Kidney (tissue), 14 donors: Measurements from ENCODE around the gene NFYA. TPM values are rescaled to one million over a fixed set of nuclear protein-coding genes. Genes with fewer than 3 reads are reported as not detected.

Source experiments
- DNase-seq, 5 donors: peaks; one replicate each; pipeline ENCODE4 v3.0.0-alpha.2; 2013 to 2020
- FAIRE-seq: peaks from 2 replicates; lab custom pipeline; 2012; peaks lifted over from hg19 to GRCh38; lab: Jason Lieb, UNC
- H3K27ac ChIP-seq, 2 donors: one replicate each; pipeline ENCODE4 v1.7.0; 2013; ENCODE audit warnings: low read depth in 2 of 2, low read length in 2 of 2, inconsistent platforms in 1 of 2
- H3K27me3 ChIP-seq: one replicate; pipeline ENCODE4 v1.7.1; 2013; ENCODE audit warnings: low read length, inconsistent platforms; ENCODE audit not compliant: control insufficient read depth, insufficient read depth
- H3K36me3 ChIP-seq, 3 donors: one replicate each; pipeline versions ENCODE4 v1.7.0 to v1.7.1; 2013; ENCODE audit warnings: low read length in 3 of 3, control low read depth in 1 of 3, inconsistent platforms in 1 of 3; ENCODE audit not compliant: insufficient read depth in 3 of 3, control insufficient read depth in 2 of 3
- H3K4me1 ChIP-seq, 3 donors: one replicate each; pipeline versions ENCODE4 v1.7.0 to v1.7.1; 2013; ENCODE audit warnings: low read length in 3 of 3, inconsistent platforms in 1 of 3, low read depth in 1 of 3; ENCODE audit not compliant: control insufficient read depth in 2 of 3, insufficient read depth in 2 of 3
- H3K4me3 ChIP-seq, 3 donors: one replicate each; pipeline versions ENCODE4 v1.7.0 to v1.8.1; 2013; ENCODE audit warnings: low read length in 3 of 3, control low read depth in 1 of 3, inconsistent platforms in 1 of 3
- H3K9ac ChIP-seq, 3 donors: one replicate each; pipeline versions ENCODE4 v1.7.0 to v1.7.1; 2013; ENCODE audit warnings: low read length in 3 of 3, control low read depth in 1 of 3, inconsistent platforms in 1 of 3
- H3K9me3 ChIP-seq, 3 donors: one replicate each; pipeline versions ENCODE4 v1.7.0 to v1.7.1; 2013; ENCODE audit warnings: low read length in 3 of 3, control low read depth in 1 of 3, inconsistent platforms in 1 of 3; ENCODE audit not compliant: control insufficient read depth in 2 of 3, insufficient read depth in 1 of 3
- CTCF ChIP-seq: IDR thresholded peaks from 3 replicates; pipeline ENCODE4 v1.5.1; 2012; ENCODE audit warnings: mild to moderate bottlenecking, moderate library complexity, borderline replicate concordance; ENCODE audit not compliant: insufficient read depth; ENCODE audit errors: extremely low read depth
- intact Hi-C: fragments of 100-400 bp; cut with DNase I; formaldehyde crosslinking; loops from one replicate; pipeline ENCODE4 v1.11.1; 2022
- polyA plus RNA-seq: library from polyadenylated mRNA; stranded (reverse); fragments of 350-450 nt; fragmentation: Illumina TruSeq; extraction: RNeasy Lipid Tissue Mini Kit (QIAGEN cat#74804); gene quantifications from one replicate; pipeline ENCODE4 v1.2.3, GENCODE V29; 2014; ENCODE audit warnings: low read depth, low replicate concordance; ENCODE audit not compliant: insufficient read depth
- total RNA-seq: library from RNA; stranded (reverse); fragmentation: NEBNext Ultra II Directional; extraction: Animal tissue kit (Norgen Biotek cat#: 25700); gene quantifications from one replicate; pipeline ENCODE4 v1.2.1, GENCODE V29; 2021
- donor health status: control.
- donor health status: control.
- donor health status: control.
- donor health status: control.
- donor health status: control.
- donor health status: DM: yes; HTN: yes; CAD: no.
- donor health status: Normal renal cell carcinoma (clear cell type).

Gene NFYA
- total and polyA plus RNA-seq, 2 donors from 2014 or later: 6.4 to 22.5 TPM

- TF ChIP-seq CTCF: no peak
- no peak for DNase-seq
- no peak for FAIRE-seq
- H3K27me3 ChIP-seq: no peaks in the 10 kb centered on the region
- H3K4me1 ChIP-seq: no peaks in the 10 kb centered on the region
- H3K36me3 ChIP-seq: peaks cover 0 to 3% (median 0%) of the 10 kb centered on the region in 3 donors
- H3K27ac ChIP-seq: no peak overlapping the region
- no peak overlapping the region for H3K9ac ChIP-seq
- H3K9me3 ChIP-seq: no peaks in the 10 kb centered on the region
- H3K4me3 ChIP-seq: no peak overlapping the region
- intact Hi-C loops: no loop called here
Observed at GRCh38 chr6:41132254-41132653, 59.5 kb downstream of the NFYA start.

GRCh38 chr6:41135062-41135832 lies 62.5 kb downstream of the NFYA start:
- Histone ChIP-seq H3K27ac (no peak overlapping the region), H3K36me3 (peaks cover 0 to 3% (median 0%) of the 10 kb centered on the region in 3 donors), H3K9ac (no peak overlapping the region), H3K9me3 (no peaks in the 10 kb centered on the region), H3K27me3 (no peaks in the 10 kb centered on the region), H3K4me1 (no peaks in the 10 kb centered on the region), H3K4me3 (no peak overlapping the region)
- no peak for FAIRE-seq
- intact Hi-C loops: no loop called here
- TF ChIP-seq CTCF: no peak
- DNase-seq: no peak

- no peaks in the 10 kb centered on the region for H3K27me3 ChIP-seq
- H3K4me1 ChIP-seq: no peaks in the 10 kb centered on the region
- no peak overlapping the region for H3K4me3 ChIP-seq
- peaks cover 0 to 4% (median 0%) of the 10 kb centered on the region in 3 donors for H3K36me3 ChIP-seq
- DNase-seq (no peak), FAIRE-seq (no peak)
- TF ChIP-seq CTCF: no peak
- no peak overlapping the region for H3K9ac ChIP-seq
- H3K27ac ChIP-seq: no peak overlapping the region
- intact Hi-C loops: no loop called here
- no peaks in the 10 kb centered on the region for H3K9me3 ChIP-seq
Observed at GRCh38 chr6:41136911-41137310, 64.1 kb downstream of the NFYA start.
